Measurements from ENCODE around the gene ZNF431.

ZNF431 gene

GRCh38 chr19:21238670-21239069 is 96.8 kb downstream of the ZNF431 start:
- Histone ChIP-seq H3K27ac (replicated peaks) (no peak overlapping the region), H3K4me3 (replicated peaks; ENCODE audit: insufficient read depth, low read length) (no peak overlapping the region), H3K27me3 (ENCODE audit: insufficient read depth, poor library complexity, severe bottlenecking) (no peaks in the 10 kb centered on the region)
- no peak for DNase-seq (ENCODE audit: low read depth in 1 of 2, low spot score in 1 of 2)
- TF ChIP-seq GABPA (IDR thresholded peaks at IDR 0.05; ENCODE audit: low read depth) (no peak), SPI1 (IDR thresholded peaks at IDR 0.05; ENCODE audit: borderline replicate concordance, low read depth) (no peak), REST (IDR thresholded peaks at IDR 0.05; ENCODE audit: insufficient replicate concordance, low read depth) (no peak), POLR2AphosphoS5 (IDR thresholded peaks at IDR 0.05; ENCODE audit: low read depth) (no peak), CTCF (IDR thresholded peaks at IDR 0.05; ENCODE audit: insufficient read depth, low read length) (no peak)
